ENCODE data around the gene HS3ST3B1.

- TF ChIP-seq POLR2A (IDR thresholded peaks at IDR 0.05; ENCODE audit: borderline replicate concordance, extremely low read depth, insufficient read depth, insufficient read length) (no peak), CEBPB (IDR thresholded peaks at IDR 0.05; ENCODE audit: low read depth) (no peak), RAD21 (IDR thresholded peaks at IDR 0.05; ENCODE audit: low read depth) (no peak), REST (IDR thresholded peaks at IDR 0.05; ENCODE audit: low read depth) (no peak), POLR2AphosphoS5 (IDR thresholded peaks at IDR 0.05; ENCODE audit: low read depth, low read length) (no peak), JUND (IDR thresholded peaks at IDR 0.05) (no peak), MAX (IDR thresholded peaks at IDR 0.05) (no peak), TCF7L2 (IDR thresholded peaks at IDR 0.05; ENCODE audit: borderline replicate concordance, extremely low read depth, insufficient read depth, insufficient read length) (no peak), FOSL1 (IDR thresholded peaks at IDR 0.05; ENCODE audit: low read depth) (no peak), ELF1 (IDR thresholded peaks at IDR 0.05; ENCODE audit: borderline replicate concordance, low read depth) (no peak), CBX3 (IDR thresholded peaks at IDR 0.05; ENCODE audit: low read depth) (no peak), EZH2phosphoT487 (IDR thresholded peaks at IDR 0.05; ENCODE audit: borderline replicate concordance) (no peak), EZH2 (IDR thresholded peaks at IDR 0.05) (no peak)
- TF ChIP-seq, protein P1, sequence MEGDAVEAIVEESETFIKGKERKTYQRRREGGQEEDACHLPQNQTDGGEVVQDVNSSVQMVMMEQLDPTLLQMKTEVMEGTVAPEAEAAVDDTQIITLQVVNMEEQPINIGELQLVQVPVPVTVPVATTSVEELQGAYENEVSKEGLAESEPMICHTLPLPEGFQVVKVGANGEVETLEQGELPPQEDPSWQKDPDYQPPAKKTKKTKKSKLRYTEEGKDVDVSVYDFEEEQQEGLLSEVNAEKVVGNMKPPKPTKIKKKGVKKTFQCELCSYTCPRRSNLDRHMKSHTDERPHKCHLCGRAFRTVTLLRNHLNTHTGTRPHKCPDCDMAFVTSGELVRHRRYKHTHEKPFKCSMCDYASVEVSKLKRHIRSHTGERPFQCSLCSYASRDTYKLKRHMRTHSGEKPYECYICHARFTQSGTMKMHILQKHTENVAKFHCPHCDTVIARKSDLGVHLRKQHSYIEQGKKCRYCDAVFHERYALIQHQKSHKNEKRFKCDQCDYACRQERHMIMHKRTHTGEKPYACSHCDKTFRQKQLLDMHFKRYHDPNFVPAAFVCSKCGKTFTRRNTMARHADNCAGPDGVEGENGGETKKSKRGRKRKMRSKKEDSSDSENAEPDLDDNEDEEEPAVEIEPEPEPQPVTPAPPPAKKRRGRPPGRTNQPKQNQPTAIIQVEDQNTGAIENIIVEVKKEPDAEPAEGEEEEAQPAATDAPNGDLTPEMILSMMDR (IDR thresholded peaks at IDR 0.05 in 2 of 3, conservative IDR thresholded peaks at IDR 0.05 in 1 of 3; ENCODE audit: borderline replicate concordance in 1 of 3, insufficient read depth in 1 of 3, low read depth in 2 of 3, low read length in 2 of 3), result no peak
Observed at GRCh38 chr17:14298947-14299279, 2.0 kb upstream of the HS3ST3B1 start.
